Neural progenitor cell (in vitro differentiated cells): ENCODE data around the gene IQCN. TPM values are rescaled to one million over a fixed set of nuclear protein-coding genes. Genes with fewer than 3 reads are reported as not detected.

Experiments
- DNase-seq: peaks from one replicate; pipeline ENCODE4 v3.0.0-alpha.2; 2016; ENCODE audit warnings: low spot score
- H2AFZ ChIP-seq: fragments of 200-600 bp; sonication (generic); replicated peaks from 2 replicates; pipeline ENCODE4 v1.6.1; 2016; ENCODE audit warnings: antibody characterized with exemption
- H3F3A ChIP-seq: fragments of 200-600 bp; sonication (generic); 2 replicates; pipeline ENCODE4 v1.6.1; 2016; ENCODE audit warnings: antibody characterized with exemption, low read depth
- H3K27ac ChIP-seq: fragments of 200-600 bp; sonication (generic); 2 replicates; pipeline ENCODE4 v1.5.1; 2016; ENCODE audit warnings: mild to moderate bottlenecking
- H3K27me3 ChIP-seq: fragments of 200-600 bp; sonication (generic); 2 replicates; pipeline ENCODE4 v1.6.1; 2016; ENCODE audit warnings: mild to moderate bottlenecking, moderate library complexity
- H3K36me3 ChIP-seq: fragments of 200-600 bp; sonication (generic); 2 replicates; pipeline ENCODE4 v1.5.1; 2016
- H3K4me1 ChIP-seq: fragments of 200-600 bp; sonication (generic); 2 replicates; pipeline ENCODE4 v1.6.1; 2016; ENCODE audit warnings: mixed run types
- H3K4me2 ChIP-seq: fragments of 200-600 bp; sonication (generic); 2 replicates; pipeline ENCODE4 v1.6.1; 2016
- H3K4me3 ChIP-seq: fragments of 200-600 bp; sonication (generic); 2 replicates; pipeline ENCODE4 v1.5.1; 2016
- H3K79me2 ChIP-seq: fragments of 200-600 bp; sonication (generic); 2 replicates; pipeline ENCODE4 v1.6.1; 2016; ENCODE audit warnings: low read depth
- H3K9ac ChIP-seq: fragments of 200-600 bp; sonication (generic); 2 replicates; pipeline ENCODE4 v1.6.1; 2016
- H3K9me3 ChIP-seq: fragments of 200-600 bp; sonication (generic); 2 replicates; pipeline ENCODE4 v1.5.1; 2016; ENCODE audit warnings: low read depth
- H4K20me1 ChIP-seq: fragments of 200-600 bp; sonication (generic); 2 replicates; pipeline ENCODE4 v1.6.1; 2016; ENCODE audit warnings: low read depth
- H3K27ac Mint-ChIP-seq: 3 replicates; pipeline ENCODE4 v1.8.0; 2021; ENCODE audit warnings: mixed read lengths
- H3K27me3 Mint-ChIP-seq: 2 replicates; pipeline ENCODE4 v1.8.0; 2022; ENCODE audit warnings: low read depth, mild to moderate bottlenecking, inconsistent platforms, moderate library complexity, mixed read lengths; ENCODE audit not compliant: insufficient read depth
- H3K36me3 Mint-ChIP-seq: 3 replicates; pipeline ENCODE4 v1.8.0; 2021; ENCODE audit warnings: mixed read lengths
- H3K4me1 Mint-ChIP-seq: 3 replicates; pipeline ENCODE4 v1.8.0; 2021; ENCODE audit warnings: mixed read lengths
- H3K4me3 Mint-ChIP-seq: 3 replicates; pipeline ENCODE4 v1.8.0; 2021; ENCODE audit warnings: mild to moderate bottlenecking, moderate library complexity, mixed read lengths
- H3K9me3 Mint-ChIP-seq: 3 replicates; pipeline ENCODE4 v1.8.0; 2020; ENCODE audit warnings: mixed read lengths
- CTCF ChIP-seq: fragments of 200-600 bp; sonication (generic); IDR thresholded peaks from 2 replicates; pipeline ENCODE4 v1.5.1; 2017; ENCODE audit warnings: antibody characterized with exemption, mild to moderate bottlenecking
- EZH2 ChIP-seq: fragments of 200-600 bp; sonication (generic); IDR thresholded peaks from 2 replicates; pipeline ENCODE4 v1.6.1; 2017; ENCODE audit warnings: antibody characterized with exemption, mild to moderate bottlenecking, moderate library complexity
- EZH2phosphoT487 ChIP-seq: fragments of 200-600 bp; sonication (generic); IDR thresholded peaks from 2 replicates; pipeline ENCODE4 v1.6.1; 2017; ENCODE audit warnings: antibody characterized with exemption
- total RNA-seq: library from RNA; depleted of rRNA; stranded (reverse); fragments of >200 nt; gene quantifications from 2 replicates; pipeline ENCODE4 v1.2.3, GENCODE V29; 2015; ENCODE audit warnings: low replicate concordance

IQCN gene
- total RNA-seq, 1 donor from 2014 or later, result 0.11 TPM

- Mint-ChIP-seq H3K9me3 (no peaks in the 10 kb centered on the region), H3K27ac (no peak overlapping the region), H3K4me3 (no peak overlapping the region), H3K36me3 (peaks cover 14% of the 10 kb centered on the region), H3K4me1 (no peaks in the 10 kb centered on the region), H3K27me3 (peaks cover 2% of the 10 kb centered on the region)
- H3K79me2 ChIP-seq, result no peaks in the 10 kb centered on the region
- H3K27ac ChIP-seq, result no peak overlapping the region
- peaks cover under 1% of the 10 kb centered on the region for H3F3A ChIP-seq
- H3K36me3 ChIP-seq, result no peaks in the 10 kb centered on the region
- TF ChIP-seq EZH2phosphoT487, result no peak
- TF ChIP-seq CTCF, result no peak
- H3K9me3 ChIP-seq, result no peaks in the 10 kb centered on the region
- no peaks in the 10 kb centered on the region for H3K4me1 ChIP-seq
- no peak for DNase-seq
- H3K27me3 ChIP-seq, result no peaks in the 10 kb centered on the region
- H3K4me2 ChIP-seq, result no peak overlapping the region
- no peak overlapping the region for H2AFZ ChIP-seq
- peaks cover 13% of the 10 kb centered on the region for H4K20me1 ChIP-seq
- no peak overlapping the region for H3K4me3 ChIP-seq
- no peak overlapping the region for H3K9ac ChIP-seq
Observed at GRCh38 chr19:18266771-18267686, 7.2 kb downstream of the IQCN start.

- H3K4me1 ChIP-seq, result no peaks in the 10 kb centered on the region
- no peak for DNase-seq
- no peak overlapping the region for H3K4me3 ChIP-seq
- no peak overlapping the region for H3K27ac Mint-ChIP-seq
- no peak overlapping the region for H2AFZ ChIP-seq
- H3K27me3 ChIP-seq, result no peaks in the 10 kb centered on the region
- H3K36me3 ChIP-seq, result no peaks in the 10 kb centered on the region
- H3K9me3 Mint-ChIP-seq, result no peaks in the 10 kb centered on the region
- H3K4me3 Mint-ChIP-seq, result no peak overlapping the region
- no peak for TF ChIP-seq EZH2phosphoT487
- TF ChIP-seq EZH2, result no peak
- no peak for TF ChIP-seq CTCF
- peaks cover 7% of the 10 kb centered on the region for H3K27me3 Mint-ChIP-seq
- no peaks in the 10 kb centered on the region for H3K4me1 Mint-ChIP-seq
- peaks cover 14% of the 10 kb centered on the region for H3K36me3 Mint-ChIP-seq
- H3F3A ChIP-seq, result no peaks in the 10 kb centered on the region
- peaks cover 6% of the 10 kb centered on the region for H4K20me1 ChIP-seq
- H3K9ac ChIP-seq, result no peak overlapping the region
- H3K4me2 ChIP-seq, result no peak overlapping the region
- H3K9me3 ChIP-seq, result no peaks in the 10 kb centered on the region
- no peak overlapping the region for H3K27ac ChIP-seq
- no peaks in the 10 kb centered on the region for H3K79me2 ChIP-seq
Observed at GRCh38 chr19:18265582-18265981, 8.7 kb downstream of the IQCN start.

- no peaks in the 10 kb centered on the region for H3K9me3 Mint-ChIP-seq
Observed at GRCh38 chr19:18264971-18265540, 9.2 kb downstream of the IQCN start.

More at GRCh38 chr19:18264971-18265540, 9.2 kb downstream of the IQCN start:
- DNase-seq, result no peak
- no peak overlapping the region for H3K27ac Mint-ChIP-seq
- H3K4me1 Mint-ChIP-seq, result no peaks in the 10 kb centered on the region
- Histone ChIP-seq H3K4me3 (no peak overlapping the region), H2AFZ (no peak overlapping the region), H3F3A (no peaks in the 10 kb centered on the region), H3K36me3 (no peaks in the 10 kb centered on the region), H3K9ac (no peak overlapping the region), H3K9me3 (no peaks in the 10 kb centered on the region), H4K20me1 (peaks cover 6% of the 10 kb centered on the region), H3K27ac (no peak overlapping the region), H3K27me3 (no peaks in the 10 kb centered on the region), H3K79me2 (no peaks in the 10 kb centered on the region), H3K4me2 (no peak overlapping the region), H3K4me1 (no peaks in the 10 kb centered on the region)
- no peak overlapping the region for H3K4me3 Mint-ChIP-seq
- peaks cover 7% of the 10 kb centered on the region for H3K27me3 Mint-ChIP-seq
- H3K36me3 Mint-ChIP-seq, result peaks cover 14% of the 10 kb centered on the region
- no peak for TF ChIP-seq EZH2
- TF ChIP-seq CTCF, result no peak
- no peak for TF ChIP-seq EZH2phosphoT487
